Glutamatergic neuron (in vitro differentiated cells): ENCODE measurements around the gene MS4A15. TPM values are rescaled to one million over a fixed set of nuclear protein-coding genes. Genes with fewer than 3 reads are reported as not detected.
A peak's percentile ranks its signal among the peaks of the same experiment; 100 is the strongest.

Experiments
- DNase-seq: peaks from one replicate; pipeline ENCODE4 v3.0.0; 2022
- H3K27ac Mint-ChIP-seq: one replicate; pipeline ENCODE4 v1.8.0; 2020; ENCODE audit warnings: mild to moderate bottlenecking, mixed read lengths, inconsistent platforms; ENCODE audit not compliant: unreplicated experiment
- H3K27me3 Mint-ChIP-seq: one replicate; pipeline ENCODE4 v1.8.0; 2020; ENCODE audit warnings: mild to moderate bottlenecking, moderate library complexity, mixed read lengths, inconsistent platforms; ENCODE audit not compliant: unreplicated experiment
- H3K36me3 Mint-ChIP-seq: one replicate; pipeline ENCODE4 v1.8.0; 2020; ENCODE audit warnings: mild to moderate bottlenecking, mixed read lengths, inconsistent platforms; ENCODE audit not compliant: unreplicated experiment
- H3K4me1 Mint-ChIP-seq: one replicate; pipeline ENCODE4 v1.8.0; 2020; ENCODE audit warnings: mild to moderate bottlenecking, low read depth, mixed read lengths, inconsistent platforms; ENCODE audit not compliant: unreplicated experiment
- H3K4me3 Mint-ChIP-seq: one replicate; pipeline ENCODE4 v1.8.0; 2020; ENCODE audit warnings: mild to moderate bottlenecking, mixed read lengths, inconsistent platforms; ENCODE audit not compliant: unreplicated experiment
- H3K9me3 Mint-ChIP-seq: one replicate; pipeline ENCODE4 v1.8.0; 2020; ENCODE audit warnings: mild to moderate bottlenecking, moderate library complexity, mixed read lengths, inconsistent platforms; ENCODE audit not compliant: unreplicated experiment
- total RNA-seq: library from RNA; stranded (reverse); fragmentation: NEBNext Ultra II Directional; extraction: Animal tissue kit (Norgen Biotek cat#: 25700); gene quantifications from one replicate; pipeline ENCODE4 v1.2.1, GENCODE V29; 2021; ENCODE audit not compliant: unreplicated experiment
- TF ChIP-seq, protein P1 (sequence below): fragments of 200-600 bp; sonication (generic); IDR thresholded peaks from one replicate; pipeline ENCODE4 v1.5.0; 2021; ENCODE audit not compliant: partially characterized antibody, unreplicated experiment

The MS4A15 gene
- total RNA-seq, 1 donor from 2014 or later: not detected

DNA sequence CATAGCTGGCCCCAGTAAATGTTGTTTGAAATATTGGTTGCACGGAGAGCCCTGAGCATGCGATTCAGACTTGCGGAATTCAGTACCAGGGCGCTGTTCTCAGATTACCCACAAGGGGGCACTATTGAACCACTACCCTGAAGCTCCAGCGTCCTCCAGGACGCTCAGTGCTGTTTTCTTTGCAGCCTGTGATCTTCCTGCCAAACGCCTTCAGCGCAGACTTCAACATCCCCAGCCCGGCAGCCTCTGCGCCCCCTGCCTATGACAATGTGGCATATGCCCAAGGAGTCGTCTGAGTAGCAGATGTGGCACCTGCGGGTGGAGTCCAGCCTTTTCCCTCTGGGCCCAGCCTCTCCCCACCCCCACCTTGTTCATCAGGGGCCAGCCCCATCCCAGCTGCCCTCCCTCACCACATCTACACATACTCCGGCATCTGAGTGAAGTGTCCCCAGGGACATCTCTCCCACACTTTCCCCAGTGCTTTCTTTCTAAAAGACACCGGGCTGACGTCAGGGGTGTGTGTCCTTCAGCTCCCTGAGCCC lies 18.8 kb downstream of the MS4A15 start:
- TF ChIP-seq, protein P1, sequence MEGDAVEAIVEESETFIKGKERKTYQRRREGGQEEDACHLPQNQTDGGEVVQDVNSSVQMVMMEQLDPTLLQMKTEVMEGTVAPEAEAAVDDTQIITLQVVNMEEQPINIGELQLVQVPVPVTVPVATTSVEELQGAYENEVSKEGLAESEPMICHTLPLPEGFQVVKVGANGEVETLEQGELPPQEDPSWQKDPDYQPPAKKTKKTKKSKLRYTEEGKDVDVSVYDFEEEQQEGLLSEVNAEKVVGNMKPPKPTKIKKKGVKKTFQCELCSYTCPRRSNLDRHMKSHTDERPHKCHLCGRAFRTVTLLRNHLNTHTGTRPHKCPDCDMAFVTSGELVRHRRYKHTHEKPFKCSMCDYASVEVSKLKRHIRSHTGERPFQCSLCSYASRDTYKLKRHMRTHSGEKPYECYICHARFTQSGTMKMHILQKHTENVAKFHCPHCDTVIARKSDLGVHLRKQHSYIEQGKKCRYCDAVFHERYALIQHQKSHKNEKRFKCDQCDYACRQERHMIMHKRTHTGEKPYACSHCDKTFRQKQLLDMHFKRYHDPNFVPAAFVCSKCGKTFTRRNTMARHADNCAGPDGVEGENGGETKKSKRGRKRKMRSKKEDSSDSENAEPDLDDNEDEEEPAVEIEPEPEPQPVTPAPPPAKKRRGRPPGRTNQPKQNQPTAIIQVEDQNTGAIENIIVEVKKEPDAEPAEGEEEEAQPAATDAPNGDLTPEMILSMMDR: peak; percentile 95
- peak overlapping the region; percentile 62 for H3K27ac Mint-ChIP-seq
- peaks cover 12% of the 10 kb centered on the region for H3K9me3 Mint-ChIP-seq
- peak overlapping the region; percentile 36 for H3K4me3 Mint-ChIP-seq
- no peaks in the 10 kb centered on the region for H3K36me3 Mint-ChIP-seq
- H3K4me1 Mint-ChIP-seq: peaks cover 12% of the 10 kb centered on the region
- DNase-seq: peak; percentile 88
- peaks cover 14% of the 10 kb centered on the region for H3K27me3 Mint-ChIP-seq

DNA sequence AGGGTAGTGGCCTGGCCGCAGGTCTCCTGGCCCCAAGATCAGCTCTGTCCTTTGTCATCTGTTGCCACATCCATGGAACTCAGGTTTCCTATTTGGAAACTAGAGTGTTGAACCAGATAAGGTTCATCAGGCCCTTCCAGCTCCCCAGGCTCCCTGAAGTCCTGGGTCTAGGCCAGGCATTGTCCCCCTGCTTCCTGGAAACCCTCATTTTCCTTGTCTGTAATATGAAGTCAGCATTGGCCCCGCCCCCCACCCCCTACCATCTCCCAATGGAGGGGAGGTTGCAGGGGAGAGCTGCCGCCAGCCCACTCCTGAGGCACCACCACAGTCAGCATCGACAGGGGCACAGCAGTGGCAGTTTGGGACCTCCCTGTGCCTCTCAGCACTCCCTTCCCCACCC lies 19.5 kb downstream of the MS4A15 start:
- peak overlapping the region; percentile 36 for H3K4me3 Mint-ChIP-seq
- H3K9me3 Mint-ChIP-seq: peaks cover 12% of the 10 kb centered on the region
- H3K27me3 Mint-ChIP-seq: peaks cover 14% of the 10 kb centered on the region
- H3K36me3 Mint-ChIP-seq: no peaks in the 10 kb centered on the region
- H3K27ac Mint-ChIP-seq: peak overlapping the region; percentile 34
- TF ChIP-seq, protein P1: no peak
- DNase-seq: no peak
- H3K4me1 Mint-ChIP-seq: peaks cover 12% of the 10 kb centered on the region

DNA sequence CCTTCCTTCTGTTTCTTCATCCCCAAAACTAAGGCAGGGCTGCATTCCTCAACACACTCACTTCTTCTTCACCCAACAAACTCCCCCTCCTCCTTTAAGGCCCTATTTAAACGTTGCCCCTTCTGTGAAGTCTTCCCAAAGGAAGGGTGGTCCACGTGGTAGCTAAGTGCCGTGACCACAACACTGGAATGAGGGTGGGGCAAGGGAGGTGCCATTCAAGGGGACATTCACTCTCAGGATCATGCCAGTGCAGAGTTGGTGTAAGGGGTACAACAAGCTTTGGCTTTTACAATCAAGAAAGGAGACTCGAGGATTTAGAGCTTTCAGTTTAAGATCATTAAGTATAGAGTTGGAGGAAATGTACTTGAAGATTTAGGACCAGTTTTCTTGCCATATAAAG lies 20.4 kb downstream of the MS4A15 start:
- Mint-ChIP-seq H3K4me3 (no peak overlapping the region), H3K27ac (no peak overlapping the region), H3K4me1 (peaks cover 12% of the 10 kb centered on the region), H3K36me3 (no peaks in the 10 kb centered on the region), H3K9me3 (peaks cover 10% of the 10 kb centered on the region), H3K27me3 (peaks cover 9% of the 10 kb centered on the region)
- no peak for DNase-seq
- TF ChIP-seq, protein P1: no peak

DNA sequence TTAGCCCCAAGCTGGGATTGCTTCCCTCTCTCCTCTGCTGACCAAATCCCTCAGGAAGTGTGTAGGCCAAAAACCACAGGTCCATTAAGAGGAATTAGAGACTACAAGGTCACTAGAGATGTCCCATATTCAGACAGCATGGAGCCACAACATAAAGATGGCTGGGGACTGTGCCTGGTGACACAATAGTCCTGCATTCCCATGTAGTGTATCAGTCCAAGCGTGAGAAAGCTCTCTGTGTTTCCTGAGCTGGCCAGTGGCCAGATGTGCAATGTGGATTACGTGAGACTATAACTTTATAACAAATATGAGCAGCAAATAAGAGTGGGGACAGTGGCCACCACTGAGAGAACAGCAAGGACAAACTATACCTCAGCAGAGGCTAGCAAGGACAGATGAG lies 20.9 kb downstream of the MS4A15 start:
- no peak for DNase-seq
- H3K36me3 Mint-ChIP-seq: no peaks in the 10 kb centered on the region
- H3K27ac Mint-ChIP-seq: no peak overlapping the region
- TF ChIP-seq, protein P1: no peak
- H3K4me1 Mint-ChIP-seq: peaks cover 12% of the 10 kb centered on the region
- no peak overlapping the region for H3K4me3 Mint-ChIP-seq
- peaks cover 10% of the 10 kb centered on the region for H3K9me3 Mint-ChIP-seq
- H3K27me3 Mint-ChIP-seq: peaks cover 9% of the 10 kb centered on the region

DNA sequence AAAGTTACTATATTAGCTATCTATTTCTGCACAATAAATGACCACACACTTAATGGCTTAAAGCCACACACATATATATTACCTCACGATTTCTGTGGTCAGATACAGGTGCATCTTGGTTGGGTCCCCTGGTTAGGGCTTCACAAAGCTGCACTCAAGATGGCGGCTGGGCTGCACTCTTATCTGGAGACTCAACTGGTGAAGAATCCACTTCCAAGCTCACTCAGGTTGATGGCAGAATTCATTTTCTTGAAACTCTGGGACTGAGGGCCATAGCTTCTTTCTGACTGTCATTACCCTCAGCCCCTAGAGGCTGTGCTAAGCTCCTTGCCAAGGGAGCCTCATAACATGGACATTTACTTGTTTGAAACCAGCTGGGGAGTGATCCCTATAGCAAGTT lies 23.4 kb downstream of the MS4A15 start:
- Mint-ChIP-seq H3K4me3 (no peak overlapping the region), H3K27ac (no peak overlapping the region), H3K4me1 (peaks cover 12% of the 10 kb centered on the region), H3K9me3 (peaks cover 9% of the 10 kb centered on the region), H3K36me3 (no peaks in the 10 kb centered on the region), H3K27me3 (peaks cover 7% of the 10 kb centered on the region)
- DNase-seq: no peak
- TF ChIP-seq, protein P1: no peak
